Measurements from ENCODE around the gene ACSL5.

Gene ACSL5

GRCh38 chr10:112373912-112374338, at the start of gene ACSL5:
ACSL5 (plus strand) TSS chr10:112374116; CDS start chr10:112394947, 20,831 bp downstream.
- TF ChIP-seq, protein P1, sequence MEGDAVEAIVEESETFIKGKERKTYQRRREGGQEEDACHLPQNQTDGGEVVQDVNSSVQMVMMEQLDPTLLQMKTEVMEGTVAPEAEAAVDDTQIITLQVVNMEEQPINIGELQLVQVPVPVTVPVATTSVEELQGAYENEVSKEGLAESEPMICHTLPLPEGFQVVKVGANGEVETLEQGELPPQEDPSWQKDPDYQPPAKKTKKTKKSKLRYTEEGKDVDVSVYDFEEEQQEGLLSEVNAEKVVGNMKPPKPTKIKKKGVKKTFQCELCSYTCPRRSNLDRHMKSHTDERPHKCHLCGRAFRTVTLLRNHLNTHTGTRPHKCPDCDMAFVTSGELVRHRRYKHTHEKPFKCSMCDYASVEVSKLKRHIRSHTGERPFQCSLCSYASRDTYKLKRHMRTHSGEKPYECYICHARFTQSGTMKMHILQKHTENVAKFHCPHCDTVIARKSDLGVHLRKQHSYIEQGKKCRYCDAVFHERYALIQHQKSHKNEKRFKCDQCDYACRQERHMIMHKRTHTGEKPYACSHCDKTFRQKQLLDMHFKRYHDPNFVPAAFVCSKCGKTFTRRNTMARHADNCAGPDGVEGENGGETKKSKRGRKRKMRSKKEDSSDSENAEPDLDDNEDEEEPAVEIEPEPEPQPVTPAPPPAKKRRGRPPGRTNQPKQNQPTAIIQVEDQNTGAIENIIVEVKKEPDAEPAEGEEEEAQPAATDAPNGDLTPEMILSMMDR (IDR thresholded peaks at IDR 0.05; ENCODE audit: low read depth, low read length, missing control alignments), result no peak
- H3K4me3 ChIP-seq (replicated peaks; ENCODE audit: low read depth, low read length), result no peak within 1 kb of the TSS
- DNase-seq (ENCODE audit: extremely low read depth, low read depth), result no peak

GRCh38 chr10:112327678-112328077, 46.2 kb upstream of the ACSL5 start:
- TF ChIP-seq, protein P1 (IDR thresholded peaks at IDR 0.05; ENCODE audit: low read depth, low read length, missing control alignments), result no peak
- no peak overlapping the region for H3K4me3 ChIP-seq (replicated peaks; ENCODE audit: low read depth, low read length)
- no peak for DNase-seq (ENCODE audit: extremely low read depth, low read depth)

DNA sequence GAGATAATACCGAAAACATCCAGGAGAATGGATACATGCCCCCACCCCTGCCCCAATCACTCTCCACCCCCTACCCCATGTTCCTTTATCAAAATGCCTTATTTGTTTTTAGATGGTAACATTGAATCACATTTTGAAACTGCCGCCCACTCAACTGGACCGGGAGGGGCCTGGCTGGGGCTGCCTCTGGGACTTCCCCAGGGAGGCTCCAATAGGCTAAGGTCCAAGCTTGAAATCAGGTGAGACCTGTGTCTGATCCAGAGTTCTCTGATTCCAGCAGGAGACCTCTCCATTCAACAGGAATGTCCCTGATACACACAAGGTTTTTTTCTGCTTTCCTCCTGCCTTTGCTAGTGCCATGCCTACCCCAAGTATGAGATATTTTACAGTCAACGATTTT, 43.8 kb upstream of the ACSL5 start:
- TF ChIP-seq, protein P1 (IDR thresholded peaks at IDR 0.05; ENCODE audit: low read depth, low read length, missing control alignments), result no peak
- no peak for DNase-seq (ENCODE audit: extremely low read depth, low read depth)
- no peak overlapping the region for H3K4me3 ChIP-seq (replicated peaks; ENCODE audit: low read depth, low read length)

GRCh38 chr10:112330607-112331160, 43.2 kb upstream of the ACSL5 start:
- DNase-seq (ENCODE audit: extremely low read depth, low read depth), result no peak
- no peak overlapping the region for H3K4me3 ChIP-seq (replicated peaks; ENCODE audit: low read depth, low read length)
- TF ChIP-seq, protein P1 (IDR thresholded peaks at IDR 0.05; ENCODE audit: low read depth, low read length, missing control alignments), result no peak

DNA sequence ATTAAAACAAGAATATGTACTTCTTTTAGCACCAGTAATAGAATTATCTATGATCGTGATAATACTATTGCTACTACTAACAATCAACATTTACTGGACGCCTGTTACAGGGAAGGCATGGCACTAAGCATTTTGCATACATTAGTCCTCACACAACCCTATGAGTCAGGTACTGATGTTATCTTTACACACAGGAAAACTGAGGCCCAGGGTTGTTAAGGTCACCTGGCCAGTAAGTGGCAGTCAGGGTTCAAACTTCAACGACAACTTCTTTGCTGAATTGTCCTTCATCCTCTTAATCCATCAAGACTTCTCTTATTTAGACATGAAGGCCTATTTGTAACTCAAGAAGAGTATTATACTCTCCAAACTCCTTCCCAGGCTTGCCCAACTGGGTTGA, 41.9 kb upstream of the ACSL5 start:
- no peak overlapping the region for H3K4me3 ChIP-seq (replicated peaks; ENCODE audit: low read depth, low read length)
- TF ChIP-seq, protein P1 (IDR thresholded peaks at IDR 0.05; ENCODE audit: low read depth, low read length, missing control alignments), result no peak
- no peak for DNase-seq (ENCODE audit: extremely low read depth, low read depth)

DNA sequence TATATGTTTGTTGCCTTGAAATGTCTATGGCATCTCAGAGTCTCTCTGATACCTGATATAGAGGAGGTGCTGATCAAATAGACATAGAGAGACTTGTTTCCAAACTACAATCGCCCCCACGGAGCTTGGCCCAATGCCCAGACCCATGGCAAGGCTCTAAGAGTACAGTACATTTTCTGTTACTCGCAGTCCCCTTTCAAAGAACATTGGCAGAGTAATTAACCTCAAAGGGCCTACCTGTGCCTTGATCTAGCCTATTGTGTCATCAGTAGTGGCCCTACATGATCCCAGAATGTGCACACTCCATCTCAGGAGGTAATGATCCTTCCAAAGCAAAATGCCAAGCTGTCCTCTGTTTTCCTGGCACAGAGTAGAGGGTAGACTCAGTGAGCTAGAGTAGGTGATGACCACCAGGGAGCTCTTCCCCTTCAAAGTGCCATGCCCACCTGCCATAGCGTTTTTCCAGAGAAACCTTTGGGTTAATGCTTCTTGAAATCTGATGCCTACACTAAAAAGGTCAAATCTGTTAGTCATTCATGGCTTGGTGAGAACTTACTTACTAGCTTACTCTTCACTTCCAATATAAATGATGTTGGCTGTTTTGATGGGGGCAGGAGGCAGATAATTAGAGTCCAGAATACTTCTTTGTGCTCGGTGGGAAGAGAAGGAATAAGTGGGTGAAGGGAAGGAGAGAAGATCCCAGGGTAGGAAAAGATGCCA, 41.2 kb upstream of the ACSL5 start:
- TF ChIP-seq, protein P1 (IDR thresholded peaks at IDR 0.05; ENCODE audit: low read depth, low read length, missing control alignments), result no peak
- no peak overlapping the region for H3K4me3 ChIP-seq (replicated peaks; ENCODE audit: low read depth, low read length)
- no peak for DNase-seq (ENCODE audit: extremely low read depth, low read depth)
